Brain microvascular endothelial cell (primary cell): ENCODE results near the gene SELENOM.

Experiments used
- DNase-seq: peaks from one replicate; pipeline ENCODE4 v3.0.0-alpha.2; 2020
- H3K27ac ChIP-seq: fragments of 250-450 bp; sonication (Bioruptor Pico); 2 replicates; pipeline ENCODE4 v1.5.1; 2020; ENCODE audit warnings: mild to moderate bottlenecking, moderate library complexity
- H3K27me3 ChIP-seq: fragments of 250-450 bp; sonication (Bioruptor Pico); replicated peaks from 2 replicates; pipeline ENCODE4 v1.5.1; 2020; ENCODE audit warnings: mild to moderate bottlenecking
- H3K36me3 ChIP-seq: fragments of 250-450 bp; sonication (Bioruptor Pico); replicated peaks from 2 replicates; pipeline ENCODE4 v1.5.1; 2020; ENCODE audit warnings: mild to moderate bottlenecking
- H3K4me3 ChIP-seq: 2 replicates; pipeline ENCODE4 v1.5.1; 2011; ENCODE audit warnings: low read depth, mild to moderate bottlenecking, control low read depth, low read length, moderate library complexity
- CTCF ChIP-seq: IDR thresholded peaks from 2 replicates; pipeline ENCODE4 v1.5.1; 2011; ENCODE audit warnings: low read depth, mild to moderate bottlenecking, moderate library complexity, low read length, control low read depth, inconsistent platforms; ENCODE audit errors: missing control alignments
- in situ Hi-C: cut with HindIII; loops from 2 replicates; pipeline ENCODE4 v1.10.0; 2017; ENCODE audit warnings: low sequenced_read_pairs, low pct_ligation_motif_present

The SELENOM gene

DNA sequence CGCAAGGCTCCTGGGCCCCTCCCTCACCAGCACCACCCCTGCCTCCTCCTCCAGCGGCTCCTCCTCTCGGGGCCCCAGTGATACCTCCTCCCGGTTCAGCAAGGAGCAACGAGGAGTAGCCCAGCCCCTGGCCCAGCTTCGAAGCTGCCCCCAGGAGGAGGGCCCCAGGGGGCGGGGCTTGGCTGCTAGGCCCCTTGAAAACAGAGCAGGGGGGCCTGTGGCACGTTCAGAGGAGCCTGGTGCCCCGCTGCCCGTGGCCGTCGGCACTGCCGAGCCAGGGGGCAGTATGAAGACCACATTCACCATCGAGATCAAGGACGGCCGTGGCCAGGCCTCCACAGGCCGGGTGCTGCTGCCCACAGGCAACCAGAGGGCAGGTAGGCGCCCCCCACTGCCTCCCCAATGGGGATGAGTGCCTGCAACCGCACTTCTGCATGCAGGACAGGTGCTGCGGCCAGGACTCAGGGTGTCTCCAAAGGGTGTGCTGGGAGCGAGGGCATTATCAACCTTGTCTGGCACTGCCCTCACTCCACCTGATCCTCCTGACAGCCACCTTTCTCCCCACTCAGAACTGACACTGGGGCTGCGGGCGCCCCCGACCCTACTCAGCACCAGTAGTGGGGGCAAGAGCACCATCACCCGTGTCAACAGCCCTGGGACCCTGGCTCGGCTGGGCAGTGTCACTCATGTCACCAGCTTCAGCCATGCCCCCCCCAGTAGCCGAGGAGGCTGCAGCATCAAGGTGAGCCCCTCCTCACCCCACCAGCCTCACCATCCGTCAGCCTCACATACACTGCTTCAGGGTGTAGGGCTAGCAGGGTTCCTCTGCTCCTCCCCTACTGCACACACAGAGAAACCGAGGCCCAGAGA is 16.0 kb downstream of the SELENOM start:
- DNase-seq: no peak
- Histone ChIP-seq H3K36me3 (peaks cover 89% of the 10 kb centered on the region), H3K27me3 (no peaks in the 10 kb centered on the region), H3K27ac (no peak overlapping the region), H3K4me3 (no peak overlapping the region)
- in situ Hi-C loops: no loop called here
- no peak for TF ChIP-seq CTCF

DNA sequence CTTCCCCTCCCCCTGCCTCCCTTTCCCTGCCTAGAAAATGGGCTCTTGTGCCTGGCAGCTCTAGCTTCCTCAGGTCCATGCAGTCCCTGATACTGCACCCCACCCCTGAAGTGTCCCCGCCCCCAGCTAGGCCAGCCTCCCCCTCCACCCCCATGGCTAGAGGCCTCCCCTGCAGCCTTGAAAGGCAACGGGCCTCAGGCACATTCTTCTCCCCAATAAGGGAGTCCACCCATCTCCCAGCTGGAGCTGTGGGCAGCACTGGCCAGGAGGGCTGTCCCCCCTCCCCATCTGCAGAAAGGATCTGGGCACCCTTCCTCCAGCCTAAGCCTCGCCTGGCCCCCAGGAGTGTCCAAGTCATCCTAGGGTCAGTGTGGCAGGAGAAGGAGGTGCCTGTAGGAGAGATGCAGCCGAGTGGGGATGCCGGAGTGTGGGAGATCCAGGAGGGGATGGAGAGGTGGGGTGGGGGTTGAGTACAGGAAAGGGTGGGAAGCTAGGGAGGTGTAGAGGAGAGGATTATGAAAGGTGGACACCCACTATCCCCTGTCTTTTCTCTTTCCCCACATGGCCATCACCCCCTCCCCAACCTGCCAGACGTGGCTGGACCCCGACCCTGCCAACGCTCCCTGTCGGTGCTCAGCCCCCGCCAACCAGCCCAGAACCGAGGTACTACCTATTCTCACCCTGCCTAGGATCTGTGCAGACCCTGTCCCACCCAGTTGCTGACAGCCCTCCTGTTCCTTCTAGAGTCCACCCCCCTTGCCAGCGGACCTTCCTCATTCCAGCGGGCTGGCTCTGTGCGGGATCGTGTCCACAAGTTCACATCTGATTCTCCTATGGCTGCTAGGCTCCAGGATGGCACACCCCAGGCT is 16.9 kb downstream of the SELENOM start:
- no peak overlapping the region for H3K27ac ChIP-seq
- no peaks in the 10 kb centered on the region for H3K27me3 ChIP-seq
- in situ Hi-C loops: no loop called here
- no peak overlapping the region for H3K4me3 ChIP-seq
- DNase-seq: no peak
- TF ChIP-seq CTCF: no peak
- H3K36me3 ChIP-seq: peaks cover 80% of the 10 kb centered on the region

- no peak overlapping the region for H3K4me3 ChIP-seq
- H3K27me3 ChIP-seq: no peaks in the 10 kb centered on the region
- in situ Hi-C loops: no loop called here
- peak; percentile 87 for TF ChIP-seq CTCF
- DNase-seq: no peak
- peaks cover 70% of the 10 kb centered on the region for H3K36me3 ChIP-seq
- no peak overlapping the region for H3K27ac ChIP-seq
Observed at GRCh38 chr22:31089160-31090100, 17.9 kb downstream of the SELENOM start.

GRCh38 chr22:31088233-31088986 is 19.0 kb downstream of the SELENOM start:
- in situ Hi-C loops: no loop called here
- TF ChIP-seq CTCF: no peak
- Histone ChIP-seq H3K27me3 (no peaks in the 10 kb centered on the region), H3K27ac (no peak overlapping the region), H3K36me3 (peaks cover 68% of the 10 kb centered on the region), H3K4me3 (no peak overlapping the region)
- no peak for DNase-seq

GRCh38 chr22:31087744-31088215 is 19.6 kb downstream of the SELENOM start:
- in situ Hi-C loops: no loop called here
- H3K36me3 ChIP-seq: peaks cover 66% of the 10 kb centered on the region
- TF ChIP-seq CTCF: no peak
- no peak overlapping the region for H3K27ac ChIP-seq
- no peak overlapping the region for H3K4me3 ChIP-seq
- no peaks in the 10 kb centered on the region for H3K27me3 ChIP-seq
- no peak for DNase-seq
